ENCODE data around the gene S100A5. TPM values are rescaled to one million over a fixed set of nuclear protein-coding genes. Genes with fewer than 3 reads are reported as not detected.
"Not testable (repeated sequence)": the region's sequence is repeated elsewhere in the genome, so short reads cannot be mapped to it uniquely, and the experiment has no call there.

S100A5 gene
- total and polyA plus RNA-seq, 2 of the 8 experiments (the other 6 are each of a cell fraction or from before 2014, with no cell fraction given) = not detected

DNA sequence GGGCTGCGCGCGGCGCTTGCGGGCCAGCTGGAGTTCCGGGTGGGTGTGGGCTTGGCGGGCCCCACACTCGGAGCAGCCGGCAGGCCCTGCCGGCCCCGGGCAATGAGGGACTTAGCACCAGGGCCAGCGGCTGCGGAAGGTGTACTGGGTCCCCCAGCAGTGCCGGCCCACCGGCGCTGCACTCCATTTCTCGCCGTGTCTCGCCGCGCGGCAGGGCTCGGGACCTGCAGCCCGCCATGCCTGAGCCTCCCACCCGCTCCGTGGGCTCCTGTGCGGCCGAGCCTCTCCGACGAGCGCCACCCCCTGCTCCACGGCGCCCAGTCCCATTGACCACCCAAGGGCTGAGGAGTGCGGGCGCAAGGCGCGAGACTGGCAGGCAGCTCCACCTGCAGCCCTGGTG, 18.9 kb downstream of the S100A5 start:
- H3K4me3 ChIP-seq (ENCODE audit: extremely low read depth in 1 of 4, insufficient read depth in 2 of 4, low read depth in 3 of 4, low read length in 4 of 4); H2BK15ac ChIP-seq (ENCODE audit: low read length); H3K4me2 ChIP-seq (ENCODE audit: insufficient read depth in 1 of 2, low read depth in 2 of 2, low read length in 2 of 2); H4K8ac ChIP-seq (ENCODE audit: extremely low read depth, insufficient read depth, low read length); H3K9me3 ChIP-seq (ENCODE audit: insufficient read depth in 2 of 2, low read depth in 1 of 2, low read length in 1 of 2); H3K56ac ChIP-seq (replicated peaks; ENCODE audit: insufficient read length, low read depth, low read length); DNase-seq (ENCODE audit: low read depth in 1 of 2, low spot score in 2 of 2); H3K14ac ChIP-seq (ENCODE audit: insufficient read length); H3K27me3 ChIP-seq (replicated peaks in 1 of 4; ENCODE audit: control insufficient read depth in 3 of 4, extremely low read depth in 1 of 4, insufficient read depth in 3 of 4, low read length in 3 of 4); H2BK5ac ChIP-seq (ENCODE audit: low read depth, low read length); H2BK20ac ChIP-seq (ENCODE audit: low read length); H3K79me1 ChIP-seq (ENCODE audit: low read depth, low read length); H3K4ac ChIP-seq (replicated peaks; ENCODE audit: insufficient read length, low read depth, low read length); H3K18ac ChIP-seq (ENCODE audit: extremely low read depth, low read length); H4K20me1 ChIP-seq (replicated peaks in 1 of 2; ENCODE audit: control insufficient read depth in 1 of 2, insufficient read depth in 2 of 2, low read length in 2 of 2); H3K9ac ChIP-seq (replicated peaks in 1 of 4; ENCODE audit: extremely low read depth in 1 of 4, low read depth in 3 of 4, low read length in 3 of 4); H3K36me3 ChIP-seq (ENCODE audit: control insufficient read depth in 2 of 4, insufficient read depth in 4 of 4, low read length in 3 of 4); H3K79me2 ChIP-seq (ENCODE audit: control insufficient read depth in 1 of 2, insufficient read depth in 2 of 2, low read length in 2 of 2); H2AK5ac ChIP-seq (ENCODE audit: low read depth, low read length); H2BK12ac ChIP-seq (ENCODE audit: low read depth, low read length); H3K27ac ChIP-seq (ENCODE audit: low read depth, low read length); H2AFZ ChIP-seq (ENCODE audit: low read length); H4K5ac ChIP-seq (ENCODE audit: insufficient read length, low read depth, low read length); H3K23me2 ChIP-seq (ENCODE audit: low read depth, low read length); FAIRE-seq; H4K91ac ChIP-seq (replicated peaks; ENCODE audit: insufficient read length, low read length); H3K23ac ChIP-seq (ENCODE audit: insufficient read length); H2BK120ac ChIP-seq (replicated peaks; ENCODE audit: low read depth, low read length): not testable (repeated sequence)
- ChIA-PET POLR2A (ENCODE audit: partially characterized antibody) (interaction anchor here (2.7 to 3.2 kb wide), 2 partner anchors 11 to 112 kb away, joined by 10 to 13 read pairs; partner anchors contain the start of gene CHTOP), CTCF (ENCODE audit: partially characterized antibody) (interaction anchor here (1.2 to 4.4 kb wide), 6 partner anchors 12 to 166 kb away, joined by 3 to 51 read pairs (median 7); partner anchors contain the start of gene S100A6)
- H3K4me1 ChIP-seq (replicated peaks in 1 of 4; ENCODE audit: control insufficient read depth in 3 of 4, insufficient read depth in 4 of 4, low read length in 3 of 4) = peaks cover 4 to 13% (median 5%) of the 10 kb centered on the region in 4 experiments; a peak in 5 of 7 replicates
- WGBS, 2 experiments (ENCODE audit: extremely low coverage in 1 of 2, insufficient coverage in 1 of 2, insufficient read length in 1 of 2, insufficient replicate concordance in 2 of 2, low coverage in 1 of 2, low lambda C conversion rate in 2 of 2, missing lambda C conversion rate in 1 of 2) = 95% methylated on average over 16 of the region's 37 CpGs; no CpG with 5 or more reads in 1 of the 2 experiments

Data from H1 (cell line).